PC-3 (cell line): ENCODE data around the gene VTI1A. TPM values are rescaled to one million over a fixed set of nuclear protein-coding genes. Genes with fewer than 3 reads are reported as not detected.

Experiments used
- ATAC-seq: fragments of 200-7000 bp; cut with Tn5 transposase; 2 replicates; pipeline ENCODE4 v1.9.1; 2020; ENCODE audit warnings: mild to moderate bottlenecking, moderate library complexity
- BruUV-seq: library from RNA; stranded (reverse); fragments of 400-500 nt; replicated peaks from 2 replicates; lab custom pipeline; 2021; lab: Mats Ljungman, UMichigan
- CTCF ChIA-PET: fragments of 300-600 bp; sonication (Branson Sonifier 250); formaldehyde crosslinking; loops from one replicate; lab custom pipeline; 2022; ENCODE audit warnings: antibody characterized with exemption; lab: Charles Lee
- POLR2A ChIA-PET: fragments of 300-600 bp; sonication (Branson Sonifier 250); formaldehyde crosslinking; loops from one replicate; lab custom pipeline; 2022; ENCODE audit warnings: antibody characterized with exemption; ENCODE audit not compliant: unreplicated experiment; lab: Charles Lee
- DNase-seq: peaks from one replicate; pipeline ENCODE4 v3.0.0-alpha.2; 2015
- H2AFZ ChIP-seq: fragments of 300-600 bp; sonication (generic); 2 replicates; pipeline ENCODE4 v1.6.0; 2016; ENCODE audit warnings: antibody characterized with exemption, low read length
- H3F3A ChIP-seq: fragments of 300-600 bp; sonication (generic); one replicate; pipeline ENCODE4 v1.6.0; 2017; ENCODE audit warnings: antibody characterized with exemption, low read length, control low read depth, mild to moderate bottlenecking; ENCODE audit not compliant: unreplicated experiment
- H3K27ac ChIP-seq: fragments of 300-600 bp; sonication (generic); 2 replicates; pipeline ENCODE4 v1.5.1; 2016; ENCODE audit warnings: mild to moderate bottlenecking, low read length
- H3K27me3 ChIP-seq: fragments of 300-600 bp; sonication (generic); 2 replicates; pipeline ENCODE4 v1.6.1; 2016; ENCODE audit warnings: low read length, mixed read lengths
- H3K36me3 ChIP-seq: fragments of 300-600 bp; sonication (generic); 2 replicates; pipeline ENCODE4 v1.6.1; 2016; ENCODE audit warnings: low read depth, mixed run types, low read length, mixed read lengths
- H3K4me1 ChIP-seq: fragments of 300-600 bp; sonication (generic); 2 replicates; pipeline ENCODE4 v1.5.1; 2016; ENCODE audit warnings: low read length; ENCODE audit not compliant: insufficient read depth
- H3K4me2 ChIP-seq: fragments of 300-600 bp; sonication (generic); 2 replicates; pipeline ENCODE4 v1.6.0; 2016; ENCODE audit warnings: low read length
- H3K4me3 ChIP-seq: fragments of 300-600 bp; sonication (generic); 2 replicates; pipeline ENCODE4 v1.5.1; 2016; ENCODE audit warnings: mild to moderate bottlenecking, low read length, mixed read lengths
- H3K79me2 ChIP-seq: fragments of 300-600 bp; sonication (generic); 2 replicates; pipeline ENCODE4 v1.6.1; 2017; ENCODE audit warnings: low read length, mixed read lengths
- H3K9ac ChIP-seq: fragments of 300-600 bp; sonication (generic); 2 replicates; pipeline ENCODE4 v1.6.0; 2016; ENCODE audit warnings: mild to moderate bottlenecking, low read length
- H3K9me2 ChIP-seq: fragments of 300-600 bp; sonication (generic); replicated peaks from 2 replicates; pipeline ENCODE4 v1.6.1; 2016; ENCODE audit warnings: mixed run types, low read length, mixed read lengths
- H3K9me3 ChIP-seq: fragments of 300-600 bp; sonication (generic); 2 replicates; pipeline ENCODE4 v1.6.1; 2016; ENCODE audit warnings: low read length, mixed read lengths
- H4K20me1 ChIP-seq: fragments of 300-600 bp; sonication (generic); 2 replicates; pipeline ENCODE4 v1.6.1; 2016; ENCODE audit warnings: low read length, mixed read lengths
- CTCF ChIP-seq: fragments of 300-600 bp; sonication (generic); conservative IDR thresholded peaks from 2 replicates; pipeline ENCODE4 v1.5.1; 2017; ENCODE audit warnings: antibody characterized with exemption, low read depth, mild to moderate bottlenecking, low read length
- EZH2 ChIP-seq: fragments of 300-600 bp; sonication (generic); IDR thresholded peaks from one replicate; pipeline ENCODE4 v1.6.1; 2017; ENCODE audit warnings: antibody characterized with exemption, mild to moderate bottlenecking, low read length; ENCODE audit not compliant: unreplicated experiment
- EZH2phosphoT487 ChIP-seq: fragments of 300-600 bp; sonication (generic); IDR thresholded peaks from 2 replicates; pipeline ENCODE4 v1.6.1; 2018; ENCODE audit warnings: mild to moderate bottlenecking, antibody characterized with exemption, low read length, borderline replicate concordance
- intact Hi-C: fragments of 100-400 bp; cut with micrococcal nuclease; formaldehyde crosslinking; loops from 2 replicates; pipeline ENCODE4 v1.9.0; 2023
- total RNA-seq: library from RNA; depleted of rRNA; stranded (reverse); fragments of >200 nt; gene quantifications from 2 replicates; pipeline ENCODE4 v1.2.3, GENCODE V29; 2014

Gene VTI1A
- total RNA-seq, 1 experiment from 2014 or later: 18.1 TPM

- Histone ChIP-seq H3K4me2 (no peak overlapping the region), H4K20me1 (no peaks in the 10 kb centered on the region), H3K4me3 (no peak overlapping the region), H3K4me1 (peaks cover 45% of the 10 kb centered on the region), H3K27me3 (no peaks in the 10 kb centered on the region), H3K36me3 (no peaks in the 10 kb centered on the region), H3K9me3 (no peaks in the 10 kb centered on the region), H3K9ac (no peak overlapping the region), H3K9me2 (no peaks in the 10 kb centered on the region), H3F3A (peaks cover 4% of the 10 kb centered on the region), H3K27ac (no peak overlapping the region), H2AFZ (no peak overlapping the region), H3K79me2 (no peaks in the 10 kb centered on the region)
- DNase-seq (no peak), ATAC-seq (no peak)
- CTCF ChIA-PET: no interaction called here
- POLR2A ChIA-PET: no interaction called here
- intact Hi-C loops: no loop called here
- TF ChIP-seq CTCF: no peak
- TF ChIP-seq EZH2: no peak
- TF ChIP-seq EZH2phosphoT487: no peak
- no TSS peak for BruUV-seq
These were observed 322.1 kb downstream of the VTI1A start for GRCh38 chr10:112769081-112769480.

GRCh38 chr10:112769611-112770370, 322.8 kb downstream of the VTI1A start:
- intact Hi-C loops: no loop called here
- no peak overlapping the region for H3K4me3 ChIP-seq
- no peak for TF ChIP-seq CTCF
- no peak for TF ChIP-seq EZH2
- TF ChIP-seq EZH2phosphoT487: no peak
- no peak overlapping the region for H2AFZ ChIP-seq
- peaks cover 4% of the 10 kb centered on the region for H3F3A ChIP-seq
- no peaks in the 10 kb centered on the region for H3K79me2 ChIP-seq
- H3K27ac ChIP-seq: no peak overlapping the region
- POLR2A ChIA-PET: no interaction called here
- no peak for DNase-seq
- H3K9me3 ChIP-seq: no peaks in the 10 kb centered on the region
- H3K9ac ChIP-seq: no peak overlapping the region
- no peak for ATAC-seq
- H4K20me1 ChIP-seq: no peaks in the 10 kb centered on the region
- BruUV-seq: no TSS peak
- H3K27me3 ChIP-seq: no peaks in the 10 kb centered on the region
- H3K4me1 ChIP-seq: peaks cover 38% of the 10 kb centered on the region
- no peaks in the 10 kb centered on the region for H3K9me2 ChIP-seq
- no peaks in the 10 kb centered on the region for H3K36me3 ChIP-seq
- CTCF ChIA-PET: no interaction called here
- no peak overlapping the region for H3K4me2 ChIP-seq

GRCh38 chr10:112771733-112772132, 324.7 kb downstream of the VTI1A start:
- POLR2A ChIA-PET: no interaction called here
- DNase-seq (no peak), ATAC-seq (no peak)
- H3K27me3 ChIP-seq: no peaks in the 10 kb centered on the region
- no peaks in the 10 kb centered on the region for H4K20me1 ChIP-seq
- TF ChIP-seq CTCF (no peak), EZH2 (no peak), EZH2phosphoT487 (no peak)
- no peak overlapping the region for H3K9ac ChIP-seq
- peaks cover 4% of the 10 kb centered on the region for H3F3A ChIP-seq
- CTCF ChIA-PET: no interaction called here
- no peaks in the 10 kb centered on the region for H3K9me2 ChIP-seq
- no peaks in the 10 kb centered on the region for H3K36me3 ChIP-seq
- no peak overlapping the region for H3K4me3 ChIP-seq
- H3K9me3 ChIP-seq: no peaks in the 10 kb centered on the region
- no TSS peak for BruUV-seq
- no peak overlapping the region for H2AFZ ChIP-seq
- no peak overlapping the region for H3K4me2 ChIP-seq
- H3K4me1 ChIP-seq: peaks cover 29% of the 10 kb centered on the region
- no peak overlapping the region for H3K27ac ChIP-seq
- intact Hi-C loops: no loop called here
- no peaks in the 10 kb centered on the region for H3K79me2 ChIP-seq
